ENCODE data around the gene WBP1. TPM values are rescaled to one million over a fixed set of nuclear protein-coding genes. Genes with fewer than 3 reads are reported as not detected.
A peak's percentile ranks its signal among the peaks of the same experiment; 100 is the strongest.

Gene WBP1
- total and polyA plus RNA-seq, 10 donors, result 39.5 to 84.2 (median 63.6) TPM

DNA sequence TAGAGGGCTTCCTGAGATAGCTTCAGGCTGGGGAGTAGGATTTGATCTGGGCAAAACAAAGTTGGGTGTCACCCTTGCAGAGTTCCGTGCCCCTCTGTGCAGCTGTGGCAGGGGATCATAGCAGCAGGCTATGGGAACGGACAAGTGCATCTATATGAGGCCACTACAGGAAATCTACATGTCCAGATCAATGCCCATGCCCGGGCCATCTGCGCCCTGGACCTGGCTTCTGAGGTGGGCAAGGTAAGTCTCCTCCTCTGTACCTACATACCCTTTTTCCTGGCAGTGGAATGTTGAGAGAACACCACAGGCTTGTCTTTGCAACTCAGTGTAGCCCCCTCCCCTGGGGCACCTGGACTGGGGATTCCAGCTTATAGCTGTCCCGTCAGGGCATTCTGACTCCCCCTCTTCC lies 33.2 kb upstream of the WBP1 start:
- H3K27ac ChIP-seq, result peak overlapping the region in 5 of 8 donors; percentile 7 to 64 (median 39)
- H3K27me3 ChIP-seq (replicated peaks in 1 of 7), result no peaks in the 10 kb centered on the region
- WGBS, 5 donors, result 82 to 90% (median 87%) methylated on average over 5 of the region's 5 CpGs
- intact Hi-C loops (cut with DNase I; ENCODE audit: low total_unique reads), result no loop called here
- H3K36me3 ChIP-seq, result peaks cover 0 to 54% (median 11%) of the 10 kb centered on the region in 6 donors
- no peaks in the 10 kb centered on the region for H3K9me3 ChIP-seq
- DNase-seq, result peak; percentile 65
- peaks cover 8 to 41% (median 22%) of the 10 kb centered on the region in 6 donors for H3K4me1 ChIP-seq
- H3K4me3 ChIP-seq, result no peak overlapping the region
- TF ChIP-seq, protein P1, sequence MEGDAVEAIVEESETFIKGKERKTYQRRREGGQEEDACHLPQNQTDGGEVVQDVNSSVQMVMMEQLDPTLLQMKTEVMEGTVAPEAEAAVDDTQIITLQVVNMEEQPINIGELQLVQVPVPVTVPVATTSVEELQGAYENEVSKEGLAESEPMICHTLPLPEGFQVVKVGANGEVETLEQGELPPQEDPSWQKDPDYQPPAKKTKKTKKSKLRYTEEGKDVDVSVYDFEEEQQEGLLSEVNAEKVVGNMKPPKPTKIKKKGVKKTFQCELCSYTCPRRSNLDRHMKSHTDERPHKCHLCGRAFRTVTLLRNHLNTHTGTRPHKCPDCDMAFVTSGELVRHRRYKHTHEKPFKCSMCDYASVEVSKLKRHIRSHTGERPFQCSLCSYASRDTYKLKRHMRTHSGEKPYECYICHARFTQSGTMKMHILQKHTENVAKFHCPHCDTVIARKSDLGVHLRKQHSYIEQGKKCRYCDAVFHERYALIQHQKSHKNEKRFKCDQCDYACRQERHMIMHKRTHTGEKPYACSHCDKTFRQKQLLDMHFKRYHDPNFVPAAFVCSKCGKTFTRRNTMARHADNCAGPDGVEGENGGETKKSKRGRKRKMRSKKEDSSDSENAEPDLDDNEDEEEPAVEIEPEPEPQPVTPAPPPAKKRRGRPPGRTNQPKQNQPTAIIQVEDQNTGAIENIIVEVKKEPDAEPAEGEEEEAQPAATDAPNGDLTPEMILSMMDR (IDR thresholded peaks at IDR 0.05 in 8 of 11, conservative IDR thresholded peaks at IDR 0.05 in 3 of 11), result no peak
- no peak for TF ChIP-seq POLR2AphosphoS5 (IDR thresholded peaks at IDR 0.05)
- no peak for TF ChIP-seq POLR2A (IDR thresholded peaks at IDR 0.05)

GRCh38 chr2:74425523-74425922 lies 32.7 kb upstream of the WBP1 start:
- intact Hi-C loops (cut with DNase I; ENCODE audit: low total_unique reads), result no loop called here
- Histone ChIP-seq H3K27ac (peak overlapping the region in 5 of 8 donors; percentile 7 to 64 (median 39)), H3K27me3 (replicated peaks in 1 of 7) (no peaks in the 10 kb centered on the region), H3K4me1 (peaks cover 4 to 36% (median 18%) of the 10 kb centered on the region in 6 donors), H3K4me3 (no peak overlapping the region), H3K36me3 (peaks cover 0 to 59% (median 14%) of the 10 kb centered on the region in 6 donors), H3K9me3 (no peaks in the 10 kb centered on the region)
- TF ChIP-seq POLR2AphosphoS5 (IDR thresholded peaks at IDR 0.05) (peak in 1 of 3 donors; percentile 16), POLR2A (IDR thresholded peaks at IDR 0.05) (no peak)
- DNase-seq, result no peak
- 73 to 95% (median 78%) methylated on average over 6 to 7 of the region's 7 CpGs for WGBS, 5 donors

DNA sequence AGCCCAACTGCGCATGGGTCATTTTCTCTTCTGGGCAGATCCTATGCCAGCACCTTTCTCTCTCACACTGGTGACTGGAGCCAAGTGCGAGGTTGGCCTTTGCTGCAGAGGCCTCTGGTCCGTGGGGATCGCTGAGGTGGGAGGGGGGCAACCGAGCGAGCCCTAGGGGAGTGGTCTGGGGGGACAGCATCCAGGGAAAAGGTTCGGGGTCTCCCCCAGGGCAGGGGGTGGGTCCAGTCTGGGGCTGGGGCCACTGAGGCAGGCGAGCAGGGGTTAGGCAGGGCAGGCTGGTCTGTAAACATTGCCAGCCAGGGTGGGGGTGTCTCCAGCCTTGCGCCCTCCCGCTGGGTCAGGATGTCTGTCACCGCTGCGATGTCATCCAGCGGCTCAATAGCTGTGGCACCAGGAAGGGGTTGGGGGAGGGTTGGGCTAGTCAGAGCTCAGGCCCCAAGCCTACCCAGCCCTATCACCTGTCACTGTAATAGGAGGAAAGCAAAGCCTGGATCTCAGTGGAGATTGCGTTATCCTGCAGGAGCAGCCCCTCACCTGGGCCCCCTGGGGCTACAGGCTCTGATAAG lies 32.0 kb upstream of the WBP1 start:
- Histone ChIP-seq H3K4me1 (peaks cover 0 to 28% (median 11%) of the 10 kb centered on the region in 6 donors), H3K9me3 (no peaks in the 10 kb centered on the region), H3K27ac (peak overlapping the region in 5 of 8 donors; percentile 4 to 64 (median 39)), H3K36me3 (peaks cover 0 to 61% (median 15%) of the 10 kb centered on the region in 6 donors), H3K27me3 (replicated peaks in 1 of 7) (no peaks in the 10 kb centered on the region), H3K4me3 (no peak overlapping the region)
- WGBS, 5 donors, result 87 to 92% (median 91%) methylated on average over 7 to 14 of the region's 14 CpGs
- DNase-seq, result peak; percentile 69
- TF ChIP-seq, protein P1 (IDR thresholded peaks at IDR 0.05 in 8 of 11, conservative IDR thresholded peaks at IDR 0.05 in 3 of 11), result no peak
- peak in 1 of 3 donors; percentile 8 for TF ChIP-seq POLR2AphosphoS5 (IDR thresholded peaks at IDR 0.05)
- intact Hi-C loops (cut with DNase I; ENCODE audit: low total_unique reads), result no loop called here

DNA sequence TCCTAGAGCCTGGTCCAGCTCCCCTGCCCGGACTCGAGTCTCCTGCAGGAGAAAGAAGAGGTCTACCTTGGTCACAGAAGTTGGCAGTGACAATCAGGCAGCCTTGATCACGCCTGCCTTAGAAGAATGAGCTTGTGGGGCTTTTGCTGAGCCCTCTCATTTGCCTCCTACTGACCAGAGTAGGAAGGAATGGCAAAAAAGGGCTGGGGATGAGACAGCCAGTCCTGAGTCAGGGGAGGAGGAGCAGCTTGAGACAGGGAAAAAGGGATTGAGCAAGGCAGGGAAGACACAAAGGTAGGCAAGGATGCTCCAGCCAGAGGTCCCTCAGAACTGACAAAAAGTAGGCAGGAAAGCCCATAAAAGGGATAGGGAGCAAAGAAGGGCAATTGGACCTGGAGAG lies 30.7 kb upstream of the WBP1 start:
- WGBS, 5 donors, result 84 to 95% (median 89%) methylated on average over 3 of the region's 3 CpGs
- intact Hi-C loops (cut with DNase I; ENCODE audit: low total_unique reads), result no loop called here

More for the DNA sequence above, 30.7 kb upstream of the WBP1 start:
- Histone ChIP-seq H3K4me1 (peaks cover 0 to 17% (median 3%) of the 10 kb centered on the region in 6 donors), H3K36me3 (peaks cover 0 to 61% (median 15%) of the 10 kb centered on the region in 6 donors), H3K9me3 (no peaks in the 10 kb centered on the region), H3K4me3 (no peak overlapping the region), H3K27ac (no peak overlapping the region), H3K27me3 (replicated peaks in 1 of 7) (no peaks in the 10 kb centered on the region)
- TF ChIP-seq POLR2A (IDR thresholded peaks at IDR 0.05), result no peak
- TF ChIP-seq POLR2AphosphoS5 (IDR thresholded peaks at IDR 0.05), result no peak
- TF ChIP-seq, protein P1 (IDR thresholded peaks at IDR 0.05 in 8 of 11, conservative IDR thresholded peaks at IDR 0.05 in 3 of 11), result no peak
- DNase-seq, result peak; percentile 53
